Activated gamma-delta T cell treated with Interleukin-2 at 50 U/mL for 16 hours (primary cell): ENCODE results near the gene HGD.
"Not testable (repeated sequence)": the region's sequence is repeated elsewhere in the genome, so short reads cannot be mapped to it uniquely, and the experiment has no call there.

ENCODE experiments used
- DNase-seq: peaks from one replicate; pipeline ENCODE4 v3.0.0-alpha.2; 2020

HGD gene

DNA sequence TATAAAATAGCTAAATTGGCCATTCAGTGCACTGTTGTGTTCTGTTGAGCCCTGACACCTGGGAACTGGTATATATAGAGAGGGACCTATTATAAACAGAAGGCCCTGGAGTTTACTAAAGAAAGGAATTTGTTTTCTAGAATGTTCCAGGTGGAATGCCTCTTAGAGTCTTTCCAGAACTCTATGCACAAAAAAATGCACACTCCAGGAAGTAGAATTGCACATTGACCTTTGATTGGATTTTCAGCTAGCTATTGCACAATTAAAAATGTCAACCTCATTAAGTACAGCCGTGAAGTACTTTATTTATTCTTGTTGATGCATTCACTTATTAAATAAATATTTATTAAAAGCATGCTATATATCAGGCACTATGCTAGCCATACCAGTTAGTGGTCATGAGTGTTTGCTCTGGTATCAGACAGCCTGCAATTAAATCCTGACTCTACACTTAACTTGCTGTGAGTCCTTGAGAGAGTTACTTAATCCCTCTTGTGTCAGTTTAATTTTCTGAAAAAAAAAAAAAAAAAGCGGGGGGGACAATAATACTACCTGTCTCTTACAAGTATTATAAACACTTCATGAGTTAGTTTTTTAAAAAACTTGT is 45.1 kb downstream of the HGD start:
- DNase-seq: no peak

DNA sequence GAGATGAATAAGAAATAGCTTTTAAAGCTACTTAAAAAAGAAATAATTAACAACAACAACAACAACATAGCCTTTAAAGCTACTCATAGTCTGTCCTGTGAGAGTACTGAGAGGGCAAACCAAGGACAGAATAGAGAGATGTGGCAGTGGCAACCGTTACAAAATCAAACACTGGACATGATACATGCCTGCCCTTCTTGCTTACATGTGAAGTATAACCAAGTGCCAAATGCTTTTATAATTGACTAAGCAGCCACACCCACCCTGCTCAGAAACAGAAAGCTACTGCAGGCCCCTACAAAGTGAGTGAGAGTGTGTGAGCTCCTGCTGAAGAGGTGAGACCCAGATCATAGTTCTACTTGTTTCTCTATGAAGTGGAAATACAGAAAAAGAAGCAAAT is 47.5 kb downstream of the HGD start:
- DNase-seq: no peak

DNA sequence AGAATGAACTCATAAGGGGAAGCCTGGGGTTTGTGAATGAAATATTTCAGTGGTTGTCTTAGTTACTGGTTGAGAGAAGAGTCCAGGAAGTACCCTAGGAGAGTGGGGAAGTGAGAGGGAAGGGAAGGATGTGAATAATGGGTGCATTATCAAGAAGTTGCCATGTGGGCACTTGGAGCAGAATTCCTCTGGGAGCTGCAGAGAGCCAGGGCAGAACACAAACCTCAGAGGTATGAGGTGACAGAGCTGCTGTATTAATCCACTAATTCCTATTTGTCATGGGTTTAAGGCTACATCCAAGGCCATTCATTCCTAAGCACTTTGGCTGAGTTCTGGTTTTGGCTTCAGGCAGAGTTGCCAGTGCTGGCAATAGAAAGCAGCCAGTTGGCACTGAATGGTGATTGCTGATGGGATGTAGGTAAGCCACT is 56.9 kb downstream of the HGD start:
- no peak for DNase-seq

DNA sequence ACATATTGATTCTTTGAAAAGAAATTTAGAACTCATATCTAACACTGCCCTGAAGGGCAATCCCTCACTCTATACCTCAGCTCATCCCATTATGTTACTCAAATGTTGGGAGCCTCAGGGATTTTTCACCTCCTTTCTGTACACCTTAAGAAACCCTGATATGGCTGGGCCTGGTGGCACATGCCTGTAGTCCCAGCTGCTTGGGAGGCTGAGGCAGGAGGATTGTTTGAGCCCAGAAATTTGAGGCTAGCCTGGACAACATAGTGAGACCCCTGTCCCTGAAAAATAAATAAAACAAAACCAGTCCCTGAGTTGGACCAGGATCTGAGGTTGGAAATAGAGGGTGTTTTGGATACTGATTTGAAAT is 58.3 kb downstream of the HGD start:
- no peak for DNase-seq

DNA sequence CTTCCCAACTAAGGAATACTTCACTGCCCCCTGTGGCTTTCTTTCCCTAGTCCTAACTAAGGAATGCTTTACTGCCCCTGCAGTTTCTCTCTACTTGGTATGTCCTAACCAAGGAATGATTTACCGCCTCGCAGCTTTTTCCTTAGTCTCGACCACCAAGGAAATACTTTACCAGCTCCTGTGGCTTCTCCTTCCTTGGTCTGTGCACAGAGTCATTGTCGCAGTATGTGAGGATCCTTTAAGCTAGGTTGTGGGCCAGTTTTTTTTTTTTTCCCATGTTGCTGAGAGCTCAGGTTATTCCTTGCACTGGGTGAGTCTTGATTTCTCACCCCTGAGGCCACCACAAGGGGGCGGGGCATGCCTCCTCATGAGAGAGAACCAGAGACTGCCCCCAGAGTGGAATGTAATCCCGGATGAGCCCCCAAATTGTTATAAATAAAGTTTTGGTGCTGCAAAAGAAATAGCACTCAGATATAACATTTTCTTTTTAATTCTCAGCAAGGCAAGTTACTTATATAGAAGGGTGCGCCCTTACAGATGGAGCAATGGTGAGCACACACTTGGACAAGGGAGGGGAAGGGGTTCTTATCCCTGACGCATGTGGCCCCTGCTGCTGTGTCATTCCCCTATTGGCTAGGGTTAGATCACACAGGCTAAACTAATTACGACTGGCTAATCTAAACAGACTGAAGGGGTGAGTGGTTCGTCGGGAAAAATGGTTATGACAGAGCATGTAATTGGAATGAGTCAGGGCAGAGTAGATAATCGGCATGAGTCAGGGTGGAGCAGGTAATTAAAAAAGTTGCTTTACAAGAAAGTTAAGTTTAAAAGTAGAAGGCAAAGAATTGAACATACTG is 58.9 kb downstream of the HGD start:
- peak; percentile 3 for DNase-seq

DNA sequence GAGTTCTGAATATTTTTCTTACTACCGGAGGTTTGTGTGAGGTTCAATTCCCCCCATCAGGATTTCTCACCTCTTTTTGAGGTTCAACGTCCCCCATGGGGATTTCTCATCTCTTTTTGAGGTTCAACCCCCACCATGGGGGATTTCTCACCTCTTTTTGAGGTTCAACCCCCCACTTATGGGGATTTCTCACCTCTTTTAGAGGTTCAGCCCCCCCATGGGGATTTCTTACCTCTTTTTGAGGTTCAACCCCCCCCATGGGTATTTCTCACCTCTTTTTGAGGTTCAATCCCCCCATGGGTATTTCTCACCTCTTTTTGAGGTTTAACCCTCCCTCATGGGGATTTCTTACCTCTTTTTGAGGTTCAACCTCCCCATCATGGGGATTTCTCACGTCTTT is 59.6 kb downstream of the HGD start:
- no peak for DNase-seq

DNA sequence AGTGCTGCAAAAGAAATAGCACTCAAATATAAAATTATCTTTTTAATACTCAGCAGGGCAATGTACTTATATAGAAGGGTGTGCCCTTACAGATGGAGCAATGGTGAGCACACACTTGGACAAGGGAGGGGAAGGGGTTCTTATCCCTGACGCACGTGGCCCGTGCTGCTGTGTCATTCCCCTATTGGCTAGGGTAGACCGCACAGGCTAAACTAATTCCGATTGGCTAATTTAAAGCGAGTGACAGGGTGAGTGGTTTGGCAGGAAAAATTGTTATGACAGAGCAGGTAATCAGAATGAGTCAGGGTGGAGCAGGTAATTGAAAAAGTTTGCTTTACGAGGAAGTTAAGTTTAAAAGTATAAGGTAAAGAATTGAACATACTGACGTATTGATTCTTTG is 65.3 kb downstream of the HGD start:
- not testable (repeated sequence) for DNase-seq

DNA sequence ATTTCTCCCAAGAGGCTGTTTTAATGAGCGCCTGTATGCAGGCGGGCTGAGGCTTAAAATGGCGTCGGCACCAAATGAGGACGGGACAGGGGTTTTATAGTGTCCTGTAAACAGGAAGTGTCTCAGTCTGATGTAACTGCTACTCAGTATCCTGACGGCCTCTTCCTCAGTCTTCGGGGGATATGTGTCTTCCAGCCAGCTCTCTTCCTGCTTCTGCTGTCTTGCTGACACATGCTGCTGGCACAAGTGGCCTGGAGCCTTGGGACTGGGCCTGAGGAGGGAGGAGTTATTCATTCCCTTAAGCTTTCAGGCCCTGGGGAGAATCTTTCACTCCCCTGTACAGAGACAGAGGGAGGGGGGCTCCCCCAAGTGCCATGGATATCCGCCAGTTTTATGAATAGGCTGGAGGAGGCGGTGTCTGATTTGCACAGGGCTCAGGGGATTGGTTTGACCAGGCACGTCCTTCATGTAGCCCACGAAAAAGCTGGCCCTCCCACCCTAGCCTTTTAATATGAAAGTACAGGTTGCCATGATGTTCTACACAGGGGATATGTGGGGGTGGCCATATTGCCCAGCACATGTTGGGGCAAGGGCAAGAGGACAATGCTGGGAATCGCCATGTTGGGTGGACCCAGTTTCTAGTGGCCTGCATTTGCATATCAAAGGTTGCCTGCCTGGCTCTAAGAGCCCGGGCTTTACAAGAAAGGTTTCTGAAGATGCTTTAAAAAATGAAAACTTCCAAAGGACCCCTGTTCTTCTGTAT is 66.0 kb downstream of the HGD start:
- DNase-seq: no peak

DNA sequence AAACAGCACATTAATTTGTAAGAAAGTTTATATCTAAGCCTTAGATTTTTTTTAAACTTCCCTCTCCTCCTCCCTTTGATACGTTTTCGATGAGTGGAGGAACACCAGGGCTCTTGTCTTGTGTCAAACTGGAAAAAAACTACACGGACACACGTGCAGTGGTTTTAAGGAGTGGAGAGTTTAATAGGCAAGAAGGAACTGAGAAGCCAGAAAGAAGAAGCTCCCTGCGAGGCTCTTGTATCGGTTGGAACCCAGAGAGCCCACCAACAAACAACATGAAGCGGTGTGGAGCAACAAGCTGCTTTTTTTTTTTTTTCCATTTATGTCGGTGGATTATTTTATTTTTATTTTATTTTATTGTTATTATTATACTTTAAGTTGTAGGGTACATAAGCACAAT is 67.3 kb downstream of the HGD start:
- no peak for DNase-seq

DNA sequence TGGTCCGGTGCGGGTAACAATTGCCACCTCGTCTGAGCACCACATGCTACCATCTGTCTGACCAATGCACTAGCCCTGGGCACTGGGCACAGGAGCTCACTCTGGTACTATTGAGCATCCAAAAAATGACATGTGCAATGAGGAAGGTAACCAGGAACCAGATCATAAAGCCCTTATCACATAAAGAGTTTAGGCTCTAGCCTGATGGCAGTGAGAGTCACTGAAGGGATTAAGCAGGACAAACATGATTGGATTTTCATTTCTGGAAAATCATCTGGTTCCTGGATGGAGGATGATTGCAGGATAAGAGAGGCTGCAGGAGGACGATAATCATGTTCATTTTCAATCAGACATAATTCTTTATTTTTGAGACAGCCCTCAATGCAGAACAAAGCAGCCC is 73.5 kb downstream of the HGD start:
- DNase-seq: no peak

DNA sequence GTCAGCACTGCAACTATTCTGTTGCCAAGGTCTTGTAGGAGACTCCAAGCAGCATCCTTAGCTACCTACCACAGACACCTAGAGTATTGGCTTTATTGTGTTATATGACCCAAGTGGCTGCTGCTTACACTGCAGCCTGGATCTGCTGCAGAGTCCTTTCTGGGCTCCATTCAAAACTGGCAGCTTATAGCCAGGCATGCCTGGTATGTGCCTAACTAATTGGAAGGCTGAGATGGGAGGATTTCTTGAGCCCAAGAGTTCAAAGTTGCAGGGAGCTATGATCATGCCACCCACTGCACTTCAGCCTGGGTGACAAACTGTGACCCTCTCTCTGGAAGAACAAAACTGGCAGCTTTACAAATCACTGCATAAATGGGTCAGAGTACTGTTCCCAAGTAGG is 77.3 kb downstream of the HGD start:
- DNase-seq: no peak

DNA sequence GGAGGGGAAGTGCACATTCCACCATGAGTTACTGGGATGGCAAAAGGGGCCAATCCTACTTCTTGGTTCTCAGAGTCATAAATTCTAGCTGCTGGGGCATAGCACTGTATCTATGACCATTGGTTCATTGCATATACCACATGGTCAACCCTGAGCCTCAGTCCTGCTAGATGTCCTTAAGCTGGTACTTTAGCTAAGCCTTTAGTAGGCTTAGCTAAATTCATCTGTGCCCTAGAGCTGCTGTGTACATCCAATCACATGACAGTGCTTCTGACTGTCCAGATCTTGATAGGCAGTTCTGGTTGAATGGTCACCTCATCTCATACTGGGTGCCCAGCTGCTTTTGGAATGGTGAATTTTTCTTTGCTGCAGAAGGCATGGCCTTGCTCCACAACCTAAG is 77.7 kb downstream of the HGD start:
- no peak for DNase-seq

DNA sequence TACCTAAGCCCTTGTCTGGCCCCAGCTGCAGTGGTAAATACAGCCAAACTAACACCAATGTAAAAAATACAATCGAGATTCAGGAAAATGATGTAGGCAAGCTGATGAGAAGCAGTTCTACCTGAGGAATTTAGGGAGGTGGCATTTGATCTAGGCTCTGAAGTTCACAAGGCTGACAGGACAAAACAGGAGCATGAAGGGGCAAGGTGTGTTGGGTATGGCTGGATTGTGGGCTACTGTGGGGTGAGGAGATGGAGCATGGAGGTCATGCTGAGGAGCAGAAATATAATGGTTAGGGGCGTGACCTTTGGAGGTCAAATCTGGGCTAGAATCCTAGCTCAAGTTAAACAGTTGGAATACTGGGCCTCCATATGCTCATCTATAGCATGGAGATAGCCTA is 79.4 kb downstream of the HGD start:
- DNase-seq: no peak

DNA sequence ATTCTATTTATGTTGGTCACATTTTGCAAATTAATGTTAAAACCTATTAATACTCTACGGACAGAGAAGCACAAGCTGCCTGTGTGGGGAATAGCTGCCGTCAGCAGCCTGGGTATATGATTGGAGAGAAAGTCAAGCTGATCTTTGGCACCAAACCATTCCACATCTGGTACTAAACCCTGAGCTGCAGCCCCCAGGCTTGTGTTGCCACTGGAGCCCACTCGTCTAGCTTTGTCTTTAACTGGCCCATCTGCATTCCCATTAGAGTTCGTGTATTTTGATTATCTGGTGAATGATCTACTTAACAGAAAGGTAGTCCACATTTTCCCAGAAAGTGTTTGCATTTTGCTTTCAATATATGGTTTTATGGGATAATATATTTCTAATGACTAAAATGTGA is 80.5 kb downstream of the HGD start:
- no peak for DNase-seq

DNA sequence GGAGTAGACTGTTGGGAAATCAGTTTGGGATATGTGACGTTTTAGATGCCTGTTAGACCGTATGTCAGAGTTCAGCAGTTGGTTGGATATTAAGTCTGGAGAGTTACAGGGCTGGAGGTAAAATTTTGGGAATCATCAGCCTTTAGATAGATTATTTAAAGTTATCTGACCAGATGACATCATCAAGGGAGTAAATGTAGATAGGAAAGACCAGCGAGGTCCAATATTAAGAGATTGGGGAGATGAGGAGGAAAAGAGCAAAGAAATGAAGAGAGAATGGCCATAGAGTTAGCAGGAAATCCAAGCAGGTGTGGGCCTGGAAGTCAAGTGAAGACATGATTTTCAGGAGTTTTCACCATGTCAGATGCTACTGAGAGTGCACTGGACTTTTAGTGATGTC is 82.8 kb downstream of the HGD start:
- no peak for DNase-seq

DNA sequence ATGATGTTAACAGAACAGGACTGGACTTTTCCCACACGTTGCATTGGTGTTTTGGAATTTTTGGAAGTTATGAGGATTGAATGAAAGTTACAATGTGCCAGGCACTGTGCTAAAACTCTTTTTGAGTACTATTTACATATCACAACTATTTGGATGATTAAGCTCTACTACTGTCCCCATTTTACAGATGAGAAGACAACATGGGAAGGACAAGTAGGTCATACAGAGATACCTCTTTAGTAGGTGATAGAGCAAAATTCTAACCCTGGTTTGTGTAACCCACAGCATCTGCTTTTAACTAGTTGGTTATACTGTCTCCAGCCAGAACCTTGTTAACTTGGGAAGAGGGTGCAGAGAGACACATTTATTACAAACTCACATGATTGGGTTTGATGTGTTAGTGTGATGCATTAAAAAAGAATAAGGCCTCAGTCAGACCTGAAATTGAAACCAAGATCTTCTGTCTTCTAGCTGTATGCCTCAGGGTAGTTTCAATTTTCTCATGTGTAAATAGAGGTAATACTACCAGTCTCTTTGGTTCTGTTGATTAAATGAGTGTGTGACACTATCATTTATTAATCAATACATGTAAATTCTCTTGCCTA is 84.5 kb downstream of the HGD start:
- DNase-seq: no peak

DNA sequence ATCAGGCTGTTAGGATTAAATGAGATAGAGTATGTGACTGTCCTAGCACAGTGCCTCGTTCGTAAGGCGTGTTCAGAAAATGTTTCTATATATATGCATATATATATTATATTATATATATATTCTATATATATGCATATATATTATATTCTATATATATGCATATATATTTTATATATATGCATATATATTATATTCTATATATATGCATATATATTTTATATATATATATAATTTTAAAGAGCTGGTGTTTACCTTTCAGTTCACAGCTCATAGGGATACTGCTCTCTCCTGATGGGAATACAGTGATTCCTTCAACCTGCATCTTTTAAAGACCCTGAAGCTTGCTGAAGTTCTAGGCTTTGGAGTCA is 85.2 kb downstream of the HGD start:
- no peak for DNase-seq

DNA sequence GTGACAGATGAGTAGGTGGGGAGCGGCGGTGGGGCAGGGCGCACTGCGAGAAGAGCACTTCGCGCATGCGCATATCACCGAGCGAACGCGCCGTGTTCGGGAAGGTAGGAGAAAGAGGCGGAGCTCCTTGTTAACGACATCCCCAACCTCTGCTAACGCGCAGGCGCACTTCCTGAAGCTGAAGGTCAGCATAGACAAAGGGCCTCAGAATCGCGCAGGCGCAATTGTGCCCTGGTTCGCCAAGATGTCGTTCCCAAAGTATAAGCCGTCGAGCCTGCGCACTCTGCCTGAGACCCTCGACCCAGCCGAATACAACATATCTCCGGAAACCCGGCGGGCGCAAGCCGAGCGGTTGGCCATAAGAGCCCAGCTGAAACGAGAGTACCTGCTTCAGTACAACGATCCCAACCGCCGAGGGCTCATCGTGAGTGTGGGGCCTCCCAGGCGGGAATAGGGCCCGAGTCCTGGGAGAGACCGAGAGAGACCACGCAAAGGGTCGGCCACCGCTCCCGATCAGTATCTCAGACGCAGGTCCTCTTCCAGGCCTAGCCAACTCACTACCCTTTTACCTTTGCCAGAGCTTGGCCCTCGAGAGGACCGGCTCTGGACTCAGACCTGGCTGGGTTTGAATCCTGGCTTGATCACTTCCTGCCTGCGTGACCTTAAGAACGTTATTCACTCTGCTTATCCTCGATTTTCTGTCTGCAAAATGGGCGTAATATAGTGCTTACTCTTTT is 85.8 kb downstream of the HGD start, which contains the start of gene NDUFB4:
Gene NDUFB4, plus strand, starts transcription at position 221 of the 737 bp plus-strand sequence. Its CDS starts 24 bp downstream, at position 245.
- DNase-seq: peak; percentile 93

DNA sequence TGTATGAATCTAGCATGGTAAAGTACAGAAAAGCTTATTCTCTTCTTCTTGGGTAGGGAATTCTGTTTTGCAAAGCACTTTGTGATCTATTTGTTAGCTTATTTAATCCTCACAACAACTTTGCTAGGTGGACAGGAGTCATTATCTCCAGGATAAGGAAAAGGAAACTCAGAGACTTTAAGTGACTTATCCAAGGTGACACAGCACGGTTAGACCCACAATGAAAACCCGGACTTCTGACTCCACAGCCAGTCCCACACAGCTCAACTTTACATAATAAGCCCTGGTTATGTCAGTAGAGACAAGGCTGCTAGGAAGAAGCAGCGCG is 86.3 kb downstream of the HGD start:
- no peak for DNase-seq

DNA sequence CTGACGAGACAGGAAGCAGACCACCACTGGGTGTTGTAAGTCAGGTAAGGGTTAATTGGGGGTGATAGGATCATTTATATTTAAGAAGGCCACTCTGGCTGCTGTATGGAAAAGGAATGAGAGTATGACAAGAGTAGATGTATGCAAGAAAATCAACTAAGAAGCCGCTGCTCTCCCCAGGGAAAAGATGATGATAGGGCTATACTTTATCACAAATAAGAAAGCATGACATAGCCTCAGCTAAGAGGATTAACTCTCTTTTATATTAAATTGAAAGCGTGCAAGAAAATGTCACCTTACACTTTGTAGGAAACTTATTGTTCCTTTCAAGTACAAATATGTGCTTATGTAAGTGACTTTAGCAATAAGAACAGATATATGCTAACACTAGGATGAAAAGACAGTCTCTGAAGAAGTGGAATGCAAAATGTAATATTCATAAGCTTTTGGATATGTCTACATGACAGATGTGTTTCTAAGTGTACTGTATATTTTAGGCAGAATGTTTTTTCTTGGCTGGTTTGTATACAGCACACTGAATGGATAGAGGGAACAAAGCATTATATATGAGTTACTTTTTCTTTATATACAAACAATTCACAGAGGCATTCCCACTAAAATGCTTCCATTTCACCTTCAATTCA is 94.6 kb downstream of the HGD start:
- no peak for DNase-seq
